HG03108 (cell line): ENCODE data around the gene CDK5RAP3.
"Not testable (repeated sequence)": the region's sequence is repeated elsewhere in the genome, so short reads cannot be mapped to it uniquely, and the experiment has no call there.

ENCODE experiments used
- ATAC-seq: cut with Tn5 transposase; IDR thresholded peaks from one replicate; pipeline ENCODE4 v1.9.1; 2021; ENCODE audit warnings: moderate library complexity; ENCODE audit not compliant: unreplicated experiment

Gene CDK5RAP3

DNA sequence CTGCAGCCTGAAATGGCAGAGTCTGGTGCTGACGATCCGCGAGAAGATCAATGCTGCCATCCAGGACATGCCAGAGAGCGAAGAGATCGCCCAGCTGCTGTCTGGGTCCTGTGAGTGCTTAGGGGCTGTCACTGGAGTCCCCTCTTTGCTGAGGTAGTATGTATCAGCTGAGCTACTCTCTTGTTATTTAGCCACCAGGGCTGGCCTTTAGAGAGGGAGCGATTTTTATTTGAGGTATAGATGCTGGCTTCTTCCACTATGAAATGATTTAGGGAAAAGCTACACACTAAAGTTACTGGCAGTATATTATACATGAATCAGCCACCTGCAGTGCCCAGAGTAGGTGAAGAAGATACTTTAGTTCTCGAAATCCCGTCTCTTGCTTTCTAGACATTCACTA, 2.6 kb downstream of the CDK5RAP3 start:
- no peak for ATAC-seq

- ATAC-seq, result no peak
These were observed 4.4 kb downstream of the CDK5RAP3 start for GRCh38 chr17:47975189-47975822.

GRCh38 chr17:47975823-47976205, 4.9 kb downstream of the CDK5RAP3 start:
- ATAC-seq, result no peak

GRCh38 chr17:47978324-47978723, 7.4 kb downstream of the CDK5RAP3 start:
- no peak for ATAC-seq

DNA sequence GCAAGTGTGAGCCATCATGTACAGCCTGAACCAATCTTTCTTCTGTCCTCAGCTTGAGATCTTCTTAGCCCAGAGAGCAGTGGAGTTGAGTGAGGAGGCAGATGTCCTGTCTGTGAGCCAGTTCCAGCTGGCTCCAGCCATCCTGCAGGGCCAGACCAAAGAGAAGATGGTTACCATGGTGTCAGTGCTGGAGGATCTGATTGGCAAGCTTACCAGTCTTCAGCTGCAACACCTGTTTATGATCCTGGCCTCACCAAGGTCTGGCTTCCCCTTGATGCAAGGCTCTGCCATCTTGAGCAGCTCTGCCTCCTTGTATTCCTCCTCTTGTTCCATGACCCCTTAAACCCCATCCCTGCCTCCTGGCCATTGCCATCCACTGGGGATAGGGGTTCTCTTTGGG, 9.6 kb downstream of the CDK5RAP3 start:
- no peak for ATAC-seq

DNA sequence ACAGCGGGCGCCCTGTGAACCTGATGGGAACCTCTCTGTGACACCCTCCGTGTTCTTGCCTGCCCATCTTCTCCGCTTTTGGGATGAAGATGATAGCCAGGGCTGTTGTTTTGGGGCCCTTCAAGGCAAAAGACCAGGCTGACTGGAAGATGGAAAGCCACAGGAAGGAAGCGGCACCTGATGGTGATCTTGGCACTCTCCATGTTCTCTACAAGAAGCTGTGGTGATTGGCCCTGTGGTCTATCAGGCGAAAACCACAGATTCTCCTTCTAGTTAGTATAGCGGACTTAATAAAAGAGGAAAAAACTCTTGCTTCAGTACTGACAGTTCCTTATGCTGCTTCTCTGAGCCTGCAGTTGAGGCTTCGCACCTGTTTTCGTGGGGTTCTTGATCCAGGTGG, 10.5 kb downstream of the CDK5RAP3 start:
- ATAC-seq, result no peak

- ATAC-seq, result no peak
These were observed 11.2 kb downstream of the CDK5RAP3 start for GRCh38 chr17:47982091-47982617.

DNA sequence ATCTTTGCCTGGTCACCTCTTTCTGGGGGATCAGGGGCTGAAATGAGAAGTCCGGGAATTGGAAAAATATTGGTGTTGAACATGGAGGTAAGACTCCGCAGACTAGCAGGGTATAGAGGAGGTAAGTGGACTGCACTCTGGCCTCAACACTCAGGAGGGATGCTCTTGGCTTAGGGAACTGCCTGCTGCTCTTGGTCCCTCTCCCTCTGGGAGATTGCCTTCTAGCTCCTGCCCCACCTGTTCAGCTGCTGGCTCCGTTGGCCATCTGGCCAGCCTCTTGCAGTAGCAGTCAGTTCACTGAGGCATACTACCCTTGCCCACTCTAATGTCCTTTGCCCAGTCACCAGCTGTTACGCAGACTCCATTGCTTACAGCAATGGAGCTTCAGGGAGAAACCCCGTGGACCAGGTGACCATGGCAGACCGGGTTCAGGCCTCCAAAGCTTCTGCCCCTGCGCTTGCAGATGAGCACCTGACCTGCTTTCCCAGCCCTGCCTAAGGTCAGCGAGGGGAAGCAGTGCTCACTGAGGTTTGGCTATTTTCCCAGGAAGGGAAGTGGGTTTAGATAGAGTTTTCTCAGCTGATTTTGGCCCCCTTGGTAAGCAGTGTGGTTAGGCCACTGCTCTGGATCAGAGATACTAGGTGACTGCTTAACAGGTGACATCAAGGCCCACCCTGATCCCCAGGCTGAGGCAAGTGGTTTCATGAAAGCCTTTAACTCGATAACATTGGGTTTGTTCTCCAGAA, 11.9 kb downstream of the CDK5RAP3 start:
- ATAC-seq, result no peak

- no peak for ATAC-seq
These were observed 12.7 kb downstream of the CDK5RAP3 start for GRCh38 chr17:47983492-47984223.

- ATAC-seq, result no peak
These were observed 15.6 kb downstream of the CDK5RAP3 start for GRCh38 chr17:47986520-47986919.

DNA sequence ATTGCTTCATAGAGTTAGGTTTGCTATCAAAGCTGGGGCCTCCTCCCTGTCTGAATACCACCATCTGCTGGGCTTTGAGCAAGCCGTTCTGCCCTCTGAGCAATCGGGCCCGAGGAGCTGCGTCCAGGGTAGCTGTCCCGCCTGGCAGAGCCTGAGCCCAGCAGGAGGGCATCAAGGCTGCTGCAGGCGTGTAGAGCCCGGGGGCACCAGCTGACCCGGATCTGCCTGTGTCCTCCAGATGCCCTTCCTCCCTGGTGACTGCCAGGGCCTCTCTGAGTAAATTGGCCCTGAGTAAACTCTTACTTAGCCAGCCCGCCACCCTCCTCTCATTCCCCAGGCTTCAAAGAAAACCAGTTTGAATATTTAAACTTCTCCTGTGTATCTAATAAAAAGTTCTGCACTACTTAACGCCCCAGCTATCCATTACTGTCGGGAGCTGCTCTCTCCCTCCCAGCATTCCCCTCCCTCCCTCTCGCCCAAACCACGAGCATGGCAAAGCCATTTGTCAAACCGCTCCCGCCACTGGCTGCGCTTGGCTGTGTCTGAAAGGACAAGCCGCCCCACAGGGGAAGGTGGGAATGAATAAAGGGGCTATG, 16.4 kb downstream of the CDK5RAP3 start:
- ATAC-seq, result no peak

DNA sequence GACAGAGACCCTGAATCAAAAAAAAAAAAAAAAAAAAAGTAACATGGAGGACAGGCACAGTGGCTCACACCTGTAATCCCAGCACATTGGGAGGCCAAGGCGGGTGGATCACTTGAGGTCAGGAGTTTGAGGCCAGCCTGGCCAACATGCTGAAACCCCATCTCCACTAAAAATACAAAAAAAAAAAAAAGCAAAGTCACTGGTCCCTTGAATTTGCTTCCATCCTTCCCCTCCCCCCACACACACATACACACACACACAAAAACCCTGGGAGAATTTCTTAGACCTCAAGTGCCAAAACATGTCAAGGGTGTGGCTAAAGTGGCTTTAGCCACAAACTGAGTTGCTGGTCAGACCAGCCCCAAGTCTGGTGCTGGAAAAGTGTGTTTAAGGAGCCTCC, 17.5 kb downstream of the CDK5RAP3 start:
- ATAC-seq, result not testable (repeated sequence)

GRCh38 chr17:47989159-47989558, 18.2 kb downstream of the CDK5RAP3 start:
- ATAC-seq, result no peak

DNA sequence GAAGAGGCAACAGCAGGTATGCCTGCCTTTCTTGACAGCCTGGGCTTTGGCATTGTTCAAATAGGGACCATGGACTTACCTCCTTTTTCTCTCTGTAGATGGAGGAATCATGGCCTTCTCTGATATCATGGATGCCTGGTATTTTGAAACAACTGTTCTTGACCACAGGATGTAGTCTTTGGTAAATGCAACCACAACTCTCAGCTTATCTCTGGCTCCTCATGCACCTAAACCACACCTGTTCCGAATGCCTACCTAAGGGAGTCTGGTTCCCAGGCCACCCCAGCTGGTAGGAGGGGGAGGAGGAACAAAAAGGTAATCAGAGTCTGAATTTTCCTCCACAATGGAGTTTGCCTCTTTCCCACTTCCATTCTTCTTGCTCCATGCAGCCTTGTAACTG, 18.8 kb downstream of the CDK5RAP3 start:
- no peak for ATAC-seq

DNA sequence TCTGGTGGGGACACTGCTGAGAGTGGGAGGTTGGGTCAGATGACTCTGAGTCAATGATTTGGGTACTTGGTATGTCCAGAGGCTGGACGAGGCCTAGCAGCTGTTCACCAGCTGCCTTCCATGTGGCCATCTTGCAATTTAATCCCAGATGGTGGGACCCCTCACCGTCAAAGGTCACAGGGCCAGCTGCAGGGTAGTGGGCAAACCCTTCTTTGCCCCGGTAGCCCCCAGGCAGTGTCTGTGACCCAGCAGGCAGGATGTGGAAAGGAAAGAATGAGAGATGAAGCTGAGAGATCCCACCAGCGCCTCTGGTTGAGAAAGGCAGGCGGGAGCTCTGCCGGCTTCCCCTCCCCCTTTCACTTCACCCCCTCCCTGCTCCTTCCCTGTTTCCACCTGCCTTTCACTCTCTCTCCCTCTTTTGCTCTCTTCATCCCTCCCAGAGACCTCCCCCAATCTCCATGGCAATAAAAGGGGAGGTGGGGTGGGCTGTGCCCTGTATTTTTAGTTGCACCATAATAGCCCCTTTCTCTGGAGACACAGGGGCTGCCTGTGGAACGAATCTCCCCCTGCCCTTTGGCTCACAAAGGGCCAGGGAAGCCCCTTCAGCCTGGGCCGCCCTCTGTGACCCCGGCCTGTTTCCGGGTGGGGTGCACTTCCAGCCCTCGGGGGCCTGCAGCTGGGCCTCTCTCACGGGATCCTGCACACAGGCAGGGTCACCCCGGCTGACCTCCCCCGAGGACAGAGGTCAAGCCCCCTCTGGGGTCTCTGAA, 20.2 kb downstream of the CDK5RAP3 start:
- no peak for ATAC-seq

DNA sequence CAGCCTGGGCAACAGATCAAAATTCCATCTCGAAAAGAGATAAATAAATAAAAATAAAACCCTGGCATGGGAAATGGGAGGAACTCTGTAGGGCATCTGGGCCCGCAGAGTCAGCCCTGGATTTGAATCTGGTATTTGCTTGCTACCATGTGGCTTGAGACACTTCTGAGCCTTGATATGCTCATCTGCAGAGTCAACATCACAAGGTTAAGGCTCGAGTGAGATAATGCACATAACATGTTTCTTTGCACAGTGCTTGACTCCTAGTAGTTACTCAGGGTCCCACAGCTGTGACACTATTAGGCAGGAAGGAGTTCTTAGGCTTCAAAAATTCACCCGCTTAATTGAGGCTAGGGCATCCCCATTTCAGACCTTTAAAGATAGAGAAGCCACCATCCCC, 21.3 kb downstream of the CDK5RAP3 start:
- no peak for ATAC-seq

- no peak for ATAC-seq
These were observed 22.2 kb downstream of the CDK5RAP3 start for GRCh38 chr17:47993031-47993564.

DNA sequence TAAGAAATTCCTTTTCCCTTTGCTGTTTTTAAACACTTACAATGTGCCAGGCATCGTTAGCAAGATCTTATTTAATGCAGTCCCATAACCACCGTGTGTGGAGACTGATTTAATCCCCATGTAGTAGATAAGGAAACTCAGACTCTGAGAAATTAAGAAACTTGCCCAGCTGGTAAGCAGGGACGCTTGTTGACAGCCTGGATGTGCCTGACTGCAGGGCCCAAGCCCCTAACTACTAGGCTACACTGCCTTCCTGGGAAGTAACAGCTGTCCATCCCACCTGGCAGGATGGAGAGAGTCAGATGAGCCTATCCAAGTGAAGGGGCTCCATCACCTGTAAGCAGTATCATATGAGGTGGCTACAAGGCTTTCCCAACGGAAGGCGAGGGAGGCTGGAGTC, 23.1 kb downstream of the CDK5RAP3 start:
- ATAC-seq, result no peak

- no peak for ATAC-seq
These were observed 23.8 kb downstream of the CDK5RAP3 start for GRCh38 chr17:47994724-47995123.

DNA sequence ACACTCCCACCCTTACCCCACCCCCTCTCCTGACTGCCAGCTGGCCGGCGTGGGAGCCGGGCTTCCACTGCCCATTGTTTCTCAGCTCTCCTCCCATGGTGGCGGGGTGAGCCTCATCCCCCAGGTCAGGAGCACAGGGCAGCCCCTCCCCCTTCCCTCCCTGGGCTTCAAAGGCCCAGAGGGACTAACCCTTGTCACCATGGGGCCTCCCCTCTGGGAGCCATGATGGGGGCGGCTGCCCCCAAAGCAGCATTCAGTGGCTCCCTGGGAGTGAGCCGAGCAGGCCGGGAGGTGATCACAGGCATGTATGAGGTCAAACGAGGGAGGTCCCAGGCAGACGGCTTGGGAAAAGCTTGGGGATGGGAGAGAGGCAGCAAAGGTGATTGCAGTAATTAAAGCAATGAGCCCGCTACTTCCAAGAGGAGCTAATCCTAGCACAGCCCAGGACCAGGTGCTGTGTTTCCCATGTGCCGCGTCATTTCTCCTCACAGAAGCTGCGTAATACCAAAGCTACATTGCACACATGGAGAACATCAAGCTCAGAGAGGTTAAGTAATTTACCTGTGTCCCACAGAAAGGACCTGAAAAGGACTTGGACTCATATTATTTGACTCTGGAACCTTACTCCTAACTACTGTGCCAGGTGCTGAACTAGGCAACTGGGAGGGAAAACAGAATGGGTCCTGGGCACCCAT, 24.5 kb downstream of the CDK5RAP3 start:
- no peak for ATAC-seq
